Astrocyte of the spinal cord (primary cell): Measurements from ENCODE around the gene SH2B3.

Experiments used
- DNase-seq: peaks from one replicate; pipeline ENCODE4 v3.0.0; 2011; ENCODE audit warnings: low read depth, low spot score
- H3K4me3 ChIP-seq: 2 replicates; pipeline ENCODE4 v1.5.1; 2011; ENCODE audit warnings: low read depth, mild to moderate bottlenecking, low read length, moderate library complexity
- CTCF ChIP-seq: IDR thresholded peaks from 2 replicates; pipeline ENCODE4 v1.5.1; 2012; ENCODE audit warnings: low read depth, mild to moderate bottlenecking, low read length, inconsistent platforms
- in situ Hi-C: cut with HindIII; loops from 2 replicates; pipeline ENCODE4 v1.10.0; 2017; ENCODE audit warnings: low sequenced_read_pairs

Gene SH2B3

GRCh38 chr12:111453071-111453989, 47.6 kb downstream of the SH2B3 start:
- H3K4me3 ChIP-seq, result no peak overlapping the region
- DNase-seq, result no peak
- in situ Hi-C loops, result no loop called here
- no peak for TF ChIP-seq CTCF

- in situ Hi-C loops, result no loop called here
- TF ChIP-seq CTCF, result no peak
- no peak for DNase-seq
- no peak overlapping the region for H3K4me3 ChIP-seq
Observed at GRCh38 chr12:111454311-111454710, 48.6 kb downstream of the SH2B3 start.

DNA sequence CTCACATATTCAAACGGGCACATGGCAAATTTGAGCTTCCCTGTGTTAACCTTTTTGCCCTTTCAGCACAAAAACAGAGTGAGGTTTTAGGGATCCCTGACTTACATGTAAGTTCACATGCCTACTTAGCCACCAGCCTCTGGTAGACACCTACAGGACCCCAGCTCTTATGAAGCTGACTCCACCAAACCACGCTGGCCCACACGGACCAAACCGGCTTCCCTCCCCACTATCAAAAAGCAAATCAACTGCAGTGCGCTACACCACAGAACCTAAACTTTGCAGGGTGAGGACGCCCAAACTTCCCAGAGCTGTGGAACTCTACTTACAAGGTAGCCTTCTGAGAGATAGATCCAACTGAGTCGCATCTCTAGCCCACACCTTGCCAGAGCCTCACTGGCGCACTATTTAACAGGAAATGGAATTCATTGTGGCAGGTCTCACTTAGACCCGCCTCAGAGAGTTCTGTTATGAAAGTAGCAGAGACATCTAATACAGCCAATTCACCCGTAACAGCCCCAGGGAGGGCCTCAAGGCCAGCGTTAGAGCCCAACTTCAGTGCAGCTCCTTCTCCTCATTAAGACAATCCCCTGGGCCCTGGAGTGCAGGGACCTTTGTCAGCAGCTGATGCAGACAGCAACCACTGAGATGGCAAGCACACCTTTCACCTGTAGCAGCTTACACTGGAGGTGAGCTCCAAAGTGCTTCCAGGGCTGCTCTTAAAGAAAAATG, 49.2 kb downstream of the SH2B3 start:
- no peak for DNase-seq
- H3K4me3 ChIP-seq, result no peak overlapping the region
- no peak for TF ChIP-seq CTCF
- in situ Hi-C loops, result no loop called here

DNA sequence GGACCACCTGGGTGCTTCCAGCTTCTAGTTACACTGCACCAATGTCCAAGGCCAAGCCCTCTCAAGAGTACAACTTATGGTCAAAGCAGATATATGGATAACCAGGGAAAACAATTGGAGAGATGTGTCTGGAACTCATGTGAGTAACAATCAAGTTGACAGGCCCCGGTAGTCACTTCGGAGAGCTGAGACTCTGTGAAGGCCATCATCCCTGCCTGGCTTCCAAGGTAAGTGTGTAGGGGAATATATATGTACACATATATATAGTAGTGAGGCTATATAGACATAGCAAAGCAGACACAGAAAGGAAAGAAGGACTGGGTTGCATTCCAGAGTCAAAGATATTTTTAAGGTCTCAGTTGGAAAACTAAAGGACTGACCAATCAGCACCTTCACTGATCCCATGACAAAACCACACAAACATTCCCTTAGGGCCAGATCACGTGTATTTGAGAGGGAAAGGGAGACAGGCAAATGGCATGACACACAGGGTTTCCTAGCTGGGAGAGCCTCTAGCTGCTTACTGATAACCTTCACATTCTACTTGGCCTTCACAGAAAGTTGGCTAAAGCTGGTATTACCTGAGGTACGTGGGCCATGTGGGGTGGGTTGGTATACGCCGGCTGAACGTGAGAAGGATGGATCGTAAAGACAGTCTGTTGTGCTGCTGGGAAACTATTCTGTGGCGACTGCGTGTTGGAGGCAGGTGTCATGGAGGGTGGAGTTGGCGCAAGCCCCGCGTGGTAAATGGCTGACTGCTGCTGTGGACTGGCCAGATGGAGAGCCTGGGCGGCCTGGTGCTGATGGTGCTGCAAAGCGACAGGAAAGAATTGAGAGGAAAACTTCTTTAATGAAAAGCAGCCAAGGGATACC, 50.0 kb downstream of the SH2B3 start:
- H3K4me3 ChIP-seq, result no peak overlapping the region
- no peak for TF ChIP-seq CTCF
- in situ Hi-C loops, result no loop called here
- DNase-seq, result peak; percentile 58

GRCh38 chr12:111457071-111457470, 51.3 kb downstream of the SH2B3 start:
- H3K4me3 ChIP-seq, result no peak overlapping the region
- in situ Hi-C loops, result no loop called here
- DNase-seq, result no peak
- TF ChIP-seq CTCF, result no peak

DNA sequence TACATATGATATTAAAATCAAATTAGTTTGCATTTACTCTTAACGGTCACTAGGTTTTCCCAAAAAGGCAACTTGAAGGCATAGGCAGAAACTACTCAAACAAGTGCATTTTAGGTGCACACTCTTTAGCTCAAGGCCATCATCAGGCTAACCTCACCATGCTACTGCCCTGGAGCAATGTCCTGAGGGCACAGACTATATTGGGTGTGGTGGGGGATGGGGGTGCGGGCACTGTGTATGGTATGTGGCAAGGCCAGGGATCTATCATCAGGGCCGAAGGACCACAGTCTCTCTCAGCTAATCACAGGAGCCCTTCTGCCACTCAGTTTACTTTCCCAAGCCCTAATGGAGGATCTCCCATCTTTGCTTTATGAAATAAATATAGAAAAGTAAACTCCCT, 51.9 kb downstream of the SH2B3 start:
- in situ Hi-C loops, result no loop called here
- no peak for TF ChIP-seq CTCF
- no peak overlapping the region for H3K4me3 ChIP-seq
- no peak for DNase-seq
